Type B pancreatic cell (in vitro differentiated cells): ENCODE data around the gene SRSF10. TPM values are rescaled to one million over a fixed set of nuclear protein-coding genes. Genes with fewer than 3 reads are reported as not detected.

Experiments used
- DNase-seq: peaks from one replicate; pipeline ENCODE4 v3.0.0; 2021; ENCODE audit warnings: mixed read lengths; ENCODE audit not compliant: unreplicated experiment; ENCODE audit errors: extremely low spot score
- H3K27ac Mint-ChIP-seq: 2 replicates; pipeline ENCODE4 v1.8.0; 2021; ENCODE audit warnings: mild to moderate bottlenecking, mixed read lengths
- H3K27me3 Mint-ChIP-seq: 2 replicates; pipeline ENCODE4 v1.8.0; 2021; ENCODE audit warnings: mixed read lengths
- H3K36me3 Mint-ChIP-seq: 2 replicates; pipeline ENCODE4 v1.8.0; 2021; ENCODE audit warnings: mixed read lengths
- H3K4me1 Mint-ChIP-seq: one replicate; pipeline ENCODE4 v1.8.0; 2021; ENCODE audit warnings: mixed read lengths; ENCODE audit not compliant: unreplicated experiment
- H3K4me3 Mint-ChIP-seq: 2 replicates; pipeline ENCODE4 v1.8.0; 2021; ENCODE audit warnings: mild to moderate bottlenecking, mixed read lengths
- H3K9me3 Mint-ChIP-seq: 2 replicates; pipeline ENCODE4 v1.8.0; 2021; ENCODE audit warnings: mixed read lengths
- total RNA-seq: library from RNA; stranded (reverse); gene quantifications from 2 replicates; pipeline ENCODE4 v1.2.1, GENCODE V29; 2021; ENCODE audit warnings: low replicate concordance
- TF ChIP-seq, protein P1 (sequence below): fragments of 200-600 bp; sonication (generic); conservative IDR thresholded peaks from 2 replicates; pipeline ENCODE4 v1.5.0; 2021; ENCODE audit warnings: antibody characterized with exemption, mild to moderate bottlenecking

Gene SRSF10
- total RNA-seq, 1 donor from 2014 or later, result 177 TPM

- DNase-seq, result no peak
- TF ChIP-seq, protein P1, sequence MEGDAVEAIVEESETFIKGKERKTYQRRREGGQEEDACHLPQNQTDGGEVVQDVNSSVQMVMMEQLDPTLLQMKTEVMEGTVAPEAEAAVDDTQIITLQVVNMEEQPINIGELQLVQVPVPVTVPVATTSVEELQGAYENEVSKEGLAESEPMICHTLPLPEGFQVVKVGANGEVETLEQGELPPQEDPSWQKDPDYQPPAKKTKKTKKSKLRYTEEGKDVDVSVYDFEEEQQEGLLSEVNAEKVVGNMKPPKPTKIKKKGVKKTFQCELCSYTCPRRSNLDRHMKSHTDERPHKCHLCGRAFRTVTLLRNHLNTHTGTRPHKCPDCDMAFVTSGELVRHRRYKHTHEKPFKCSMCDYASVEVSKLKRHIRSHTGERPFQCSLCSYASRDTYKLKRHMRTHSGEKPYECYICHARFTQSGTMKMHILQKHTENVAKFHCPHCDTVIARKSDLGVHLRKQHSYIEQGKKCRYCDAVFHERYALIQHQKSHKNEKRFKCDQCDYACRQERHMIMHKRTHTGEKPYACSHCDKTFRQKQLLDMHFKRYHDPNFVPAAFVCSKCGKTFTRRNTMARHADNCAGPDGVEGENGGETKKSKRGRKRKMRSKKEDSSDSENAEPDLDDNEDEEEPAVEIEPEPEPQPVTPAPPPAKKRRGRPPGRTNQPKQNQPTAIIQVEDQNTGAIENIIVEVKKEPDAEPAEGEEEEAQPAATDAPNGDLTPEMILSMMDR, result no peak
- Mint-ChIP-seq H3K27ac (peak overlapping the region; percentile 93), H3K27me3 (peaks cover 3% of the 10 kb centered on the region), H3K9me3 (no peaks in the 10 kb centered on the region), H3K36me3 (peaks cover 18% of the 10 kb centered on the region), H3K4me1 (peaks cover 47% of the 10 kb centered on the region), H3K4me3 (peak overlapping the region; percentile 98)
Observed at GRCh38 chr1:23979387-23979880, 693 bp downstream of the SRSF10 start.

GRCh38 chr1:23978805-23979204, 1.3 kb downstream of the SRSF10 start:
- H3K27ac Mint-ChIP-seq, result peak overlapping the region; percentile 93
- peaks cover 42% of the 10 kb centered on the region for H3K4me1 Mint-ChIP-seq
- TF ChIP-seq, protein P1, result no peak
- H3K4me3 Mint-ChIP-seq, result peak overlapping the region; percentile 98
- H3K27me3 Mint-ChIP-seq, result peaks cover 3% of the 10 kb centered on the region
- no peaks in the 10 kb centered on the region for H3K9me3 Mint-ChIP-seq
- no peak for DNase-seq
- peaks cover 22% of the 10 kb centered on the region for H3K36me3 Mint-ChIP-seq

GRCh38 chr1:23977854-23978191, 2.3 kb downstream of the SRSF10 start:
- Mint-ChIP-seq H3K4me3 (peak overlapping the region; percentile 98), H3K27me3 (peaks cover 3% of the 10 kb centered on the region), H3K27ac (peak overlapping the region; percentile 93), H3K4me1 (peaks cover 42% of the 10 kb centered on the region), H3K36me3 (peaks cover 28% of the 10 kb centered on the region), H3K9me3 (no peaks in the 10 kb centered on the region)
- no peak for DNase-seq
- TF ChIP-seq, protein P1, result no peak

- Mint-ChIP-seq H3K4me1 (peaks cover 42% of the 10 kb centered on the region), H3K36me3 (peaks cover 28% of the 10 kb centered on the region), H3K9me3 (no peaks in the 10 kb centered on the region), H3K27me3 (peaks cover 3% of the 10 kb centered on the region), H3K4me3 (peak overlapping the region; percentile 84), H3K27ac (no peak overlapping the region)
- TF ChIP-seq, protein P1, result no peak
- DNase-seq, result no peak
Observed at GRCh38 chr1:23977187-23977853, 2.8 kb downstream of the SRSF10 start.

DNA sequence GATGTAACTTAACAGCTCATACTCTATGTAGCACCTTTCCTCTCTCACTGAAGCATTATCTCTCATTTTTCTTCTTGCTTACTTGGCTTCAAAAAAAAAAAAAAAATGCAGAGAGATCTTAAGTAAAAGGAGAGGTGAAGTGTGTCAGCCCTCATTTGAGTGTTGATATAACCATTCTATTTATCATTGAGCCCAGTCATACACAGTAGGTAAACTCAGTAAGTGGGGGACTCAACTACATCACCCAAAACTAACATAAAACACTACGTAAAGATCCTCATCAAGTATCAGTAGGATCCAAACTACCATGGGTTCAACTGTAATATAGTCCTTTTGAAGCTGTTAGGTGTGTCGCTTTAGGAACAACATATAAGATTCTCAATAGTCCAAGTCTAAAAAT, 12.3 kb downstream of the SRSF10 start:
- no peaks in the 10 kb centered on the region for H3K9me3 Mint-ChIP-seq
- peak overlapping the region; percentile 10 for H3K27ac Mint-ChIP-seq
- H3K4me1 Mint-ChIP-seq, result no peaks in the 10 kb centered on the region
- H3K27me3 Mint-ChIP-seq, result no peaks in the 10 kb centered on the region
- TF ChIP-seq, protein P1, result no peak
- peaks cover 34% of the 10 kb centered on the region for H3K36me3 Mint-ChIP-seq
- DNase-seq, result no peak
- no peak overlapping the region for H3K4me3 Mint-ChIP-seq
